SU-DHL-6 (cell line): ENCODE data around the gene SHISA7.
"Not testable (repeated sequence)": the region's sequence is repeated elsewhere in the genome, so short reads cannot be mapped to it uniquely, and the experiment has no call there.

Source experiments
- H2AFZ ChIP-seq: fragments of 200-600 bp; sonication (generic); 2 replicates; pipeline ENCODE4 v1.6.1; 2014; ENCODE audit warnings: low read depth, mild to moderate bottlenecking, moderate library complexity, mixed read lengths, antibody characterized with exemption, low read length; ENCODE audit not compliant: severe bottlenecking
- H3F3A ChIP-seq: fragments of 200-600 bp; shearing (Covaris generic); 2 replicates; pipeline ENCODE4 v1.6.0; 2016; ENCODE audit warnings: antibody characterized with exemption, mild to moderate bottlenecking; ENCODE audit not compliant: insufficient read depth
- H3K27ac ChIP-seq: fragments of 200-600 bp; sonication (generic); 2 replicates; pipeline ENCODE4 v1.5.1; 2016; ENCODE audit warnings: low read depth, mild to moderate bottlenecking, low read length, moderate library complexity, mixed read lengths
- H3K27me3 ChIP-seq: fragments of 200-600 bp; sonication (generic), shearing (Covaris generic); 2 replicates; pipeline ENCODE4 v1.6.0; 2014; ENCODE audit warnings: mild to moderate bottlenecking, low read length
- H3K36me3 ChIP-seq: fragments of 200-600 bp; sonication (generic); 2 replicates; pipeline ENCODE4 v1.6.1; 2014; ENCODE audit warnings: mild to moderate bottlenecking, low read length, mixed read lengths
- H3K4me2 ChIP-seq: fragments of 300-600, 200-600 bp; shearing (Covaris generic), sonication (generic); 2 replicates; pipeline ENCODE4 v1.6.0; 2014; ENCODE audit warnings: low read length, low read depth, mild to moderate bottlenecking; ENCODE audit not compliant: poor library complexity, severe bottlenecking
- H3K4me3 ChIP-seq: fragments of 200-600 bp; sonication (generic); 2 replicates; pipeline ENCODE4 v1.5.1; 2014; ENCODE audit warnings: antibody characterized with exemption, low read length, mild to moderate bottlenecking, mixed read lengths; ENCODE audit not compliant: insufficient read depth, poor library complexity, severe bottlenecking
- H3K79me2 ChIP-seq: fragments of 200-600 bp; sonication (generic); 2 replicates; pipeline ENCODE4 v1.6.1; 2014; ENCODE audit warnings: mild to moderate bottlenecking, low read length, moderate library complexity; ENCODE audit not compliant: insufficient read depth
- H3K9ac ChIP-seq: fragments of 200-600 bp; sonication (generic); 2 replicates; pipeline ENCODE4 v1.7.0; 2014; ENCODE audit warnings: mild to moderate bottlenecking, low read length
- H3K9me2 ChIP-seq: fragments of 200-600 bp; sonication (generic); replicated peaks from 2 replicates; pipeline ENCODE4 v1.6.1; 2014; ENCODE audit warnings: low read length; ENCODE audit not compliant: insufficient read depth
- H3K9me3 ChIP-seq: fragments of 200-600 bp; sonication (generic); 2 replicates; pipeline ENCODE4 v1.6.1; 2014; ENCODE audit warnings: low read length, mixed read lengths; ENCODE audit not compliant: insufficient read depth
- H4K20me1 ChIP-seq: fragments of 200-600 bp; sonication (generic); 2 replicates; pipeline ENCODE4 v1.6.1; 2014; ENCODE audit warnings: low read depth, mild to moderate bottlenecking, antibody characterized with exemption, low read length, moderate library complexity, mixed read lengths
- CTCF ChIP-seq: fragments of 200-600 bp; sonication (generic); IDR thresholded peaks from one replicate; pipeline ENCODE4 v1.5.1; 2017; ENCODE audit warnings: antibody characterized with exemption, mild to moderate bottlenecking, low read length, moderate library complexity; ENCODE audit not compliant: insufficient read depth, poor library complexity, severe bottlenecking
- EZH2phosphoT487 ChIP-seq: fragments of 200-600 bp; sonication (generic), shearing (Covaris generic); conservative IDR thresholded peaks from 2 replicates; pipeline ENCODE4 v1.6.1; 2018; ENCODE audit warnings: mild to moderate bottlenecking, antibody characterized with exemption, low read length, moderate library complexity, mixed read lengths

Gene SHISA7

GRCh38 chr19:55423225-55424005 is 19.7 kb downstream of the SHISA7 start:
- TF ChIP-seq CTCF: no peak
- TF ChIP-seq EZH2phosphoT487: no peak
- Histone ChIP-seq H3K4me3 (no peak overlapping the region), H4K20me1 (no peaks in the 10 kb centered on the region), H3K9ac (no peak overlapping the region), H3K9me2 (no peaks in the 10 kb centered on the region), H3K79me2 (no peaks in the 10 kb centered on the region), H3K36me3 (no peaks in the 10 kb centered on the region), H3K27me3 (no peaks in the 10 kb centered on the region), H3F3A (no peaks in the 10 kb centered on the region), H3K9me3 (0 out of 2 replicates have a peak, but pooled peaks cover 5% of the 10 kb centered on the region), H3K4me2 (no peak overlapping the region), H2AFZ (no peak overlapping the region), H3K27ac (no peak overlapping the region)

- H2AFZ ChIP-seq, H3K79me2 ChIP-seq, H3K9me3 ChIP-seq, H3K36me3 ChIP-seq, H3K27me3 ChIP-seq, H4K20me1 ChIP-seq, H3K9me2 ChIP-seq, H3K9ac ChIP-seq, H3K4me2 ChIP-seq, H3F3A ChIP-seq, H3K4me3 ChIP-seq, H3K27ac ChIP-seq: not testable (repeated sequence)
These were observed 21.8 kb downstream of the SHISA7 start for GRCh38 chr19:55421281-55421680.

DNA sequence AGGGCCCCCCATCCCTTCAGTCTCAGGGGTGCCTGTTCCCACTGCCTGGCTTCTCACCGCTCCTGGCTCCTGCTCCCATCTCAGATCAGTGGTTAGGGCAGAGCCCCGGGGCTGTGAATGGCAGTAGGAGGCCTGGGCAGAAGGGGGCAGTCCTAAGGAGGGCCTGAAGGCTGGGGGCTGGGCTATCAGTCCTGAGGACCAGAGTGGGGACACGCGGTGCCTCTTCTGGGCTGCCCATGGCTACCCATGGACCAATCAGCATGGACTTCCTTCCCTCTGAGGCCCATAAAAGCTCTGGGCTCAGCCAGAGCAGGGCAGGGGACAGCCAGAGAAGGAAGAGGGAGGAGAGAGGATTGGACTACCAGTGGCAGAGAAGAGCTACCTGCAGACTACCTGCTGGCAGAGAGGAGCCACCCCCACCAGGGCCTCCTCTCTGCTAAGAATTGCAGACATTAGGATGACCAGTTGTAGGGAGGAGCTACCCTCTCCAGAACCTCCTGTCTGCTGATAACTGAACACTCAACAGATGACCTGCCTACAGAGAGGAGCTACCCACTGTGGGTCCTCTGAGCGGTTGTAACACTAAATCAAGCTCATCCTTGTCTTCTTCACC is 23.4 kb downstream of the SHISA7 start:
- H2AFZ ChIP-seq: no peak overlapping the region
- H3K4me2 ChIP-seq: no peak overlapping the region
- no peak overlapping the region for H3K27ac ChIP-seq
- TF ChIP-seq EZH2phosphoT487: no peak
- no peak for TF ChIP-seq CTCF
- H3K9me3 ChIP-seq: 0 out of 2 replicates have a peak, but pooled peaks cover 5% of the 10 kb centered on the region
- H3F3A ChIP-seq: no peaks in the 10 kb centered on the region
- H3K36me3 ChIP-seq: no peaks in the 10 kb centered on the region
- no peaks in the 10 kb centered on the region for H4K20me1 ChIP-seq
- H3K79me2 ChIP-seq: no peaks in the 10 kb centered on the region
- H3K4me3 ChIP-seq: no peak overlapping the region
- no peak overlapping the region for H3K9ac ChIP-seq
- H3K27me3 ChIP-seq: no peaks in the 10 kb centered on the region
- no peaks in the 10 kb centered on the region for H3K9me2 ChIP-seq

DNA sequence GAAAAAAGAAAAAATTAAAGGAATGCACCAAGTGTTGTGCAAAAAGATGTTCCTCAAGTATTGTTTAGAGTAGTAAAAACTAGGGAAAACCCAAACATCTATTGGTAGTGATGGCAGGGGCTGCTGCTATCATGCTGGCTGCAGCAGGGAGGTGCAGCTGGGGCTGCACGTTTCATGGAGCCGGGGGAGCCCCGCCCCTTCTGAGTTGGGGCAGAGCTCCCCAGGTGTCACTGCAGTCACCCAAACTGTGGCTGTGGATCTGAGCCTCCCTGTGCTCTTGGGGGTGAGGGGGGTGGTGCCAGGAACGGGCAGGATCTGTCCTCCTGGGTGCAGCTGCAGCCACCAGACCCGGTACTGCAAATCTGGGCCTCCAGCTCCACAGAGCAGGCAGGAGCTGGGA is 24.0 kb downstream of the SHISA7 start:
- H3K9me3 ChIP-seq: 0 out of 2 replicates have a peak, but pooled peaks cover 5% of the 10 kb centered on the region
- H3K9me2 ChIP-seq: no peaks in the 10 kb centered on the region
- no peak overlapping the region for H3K4me2 ChIP-seq
- H3K27ac ChIP-seq: no peak overlapping the region
- no peak overlapping the region for H3K9ac ChIP-seq
- no peak overlapping the region for H3K4me3 ChIP-seq
- TF ChIP-seq EZH2phosphoT487 (no peak), CTCF (no peak)
- H3K27me3 ChIP-seq: no peaks in the 10 kb centered on the region
- H4K20me1 ChIP-seq: no peaks in the 10 kb centered on the region
- H2AFZ ChIP-seq: no peak overlapping the region
- H3F3A ChIP-seq: no peaks in the 10 kb centered on the region
- no peaks in the 10 kb centered on the region for H3K79me2 ChIP-seq
- no peaks in the 10 kb centered on the region for H3K36me3 ChIP-seq
